ENCODE measurements around the gene MPHOSPH8. TPM values are rescaled to one million over a fixed set of nuclear protein-coding genes. Genes with fewer than 3 reads are reported as not detected.

Gene MPHOSPH8
- total RNA-seq, 4 donors from 2014 or later = 28.7 to 35.1 (median 31.7) TPM

GRCh38 chr13:19597523-19597922 is 35.9 kb upstream of the MPHOSPH8 start:
- 85 to 94% methylated on average over 5 of the region's 5 CpGs for WGBS, 2 donors
- TF ChIP-seq POLR2A (IDR thresholded peaks at IDR 0.05) (no peak), CTCF (IDR thresholded peaks at IDR 0.05) (no peak)
- intact Hi-C loops (cut with DNase I) = no loop called here
- no peak overlapping the region for H3K27ac ChIP-seq
- no peaks in the 10 kb centered on the region for H3K9me3 ChIP-seq
- no peak for DNase-seq
- H3K4me3 ChIP-seq (replicated peaks in 1 of 3) = no peak overlapping the region
- no peaks in the 10 kb centered on the region for H3K27me3 ChIP-seq
- no peaks in the 10 kb centered on the region for H3K36me3 ChIP-seq
- H3K4me1 ChIP-seq = peaks cover 0 to 4% of the 10 kb centered on the region in 2 donors

GRCh38 chr13:19601749-19602725 is 31.4 kb upstream of the MPHOSPH8 start:
- peak; percentile 21 to 28 for DNase-seq
- Histone ChIP-seq H3K36me3 (no peaks in the 10 kb centered on the region), H3K27me3 (no peaks in the 10 kb centered on the region), H3K4me1 (peaks cover 0 to 5% of the 10 kb centered on the region in 2 donors), H3K9me3 (no peaks in the 10 kb centered on the region), H3K4me3 (replicated peaks in 1 of 3) (peak overlapping the region; percentile 20 to 45 (median 22)), H3K27ac (no peak overlapping the region)
- intact Hi-C loops (cut with DNase I) = no loop called here
- TF ChIP-seq CTCF (IDR thresholded peaks at IDR 0.05) (peak in 1 of 6 experiments; percentile 32), POLR2A (IDR thresholded peaks at IDR 0.05) (no peak)
- WGBS, 2 donors = 0 to 6% methylated on average over 4 to 19 of the region's 108 CpGs

DNA sequence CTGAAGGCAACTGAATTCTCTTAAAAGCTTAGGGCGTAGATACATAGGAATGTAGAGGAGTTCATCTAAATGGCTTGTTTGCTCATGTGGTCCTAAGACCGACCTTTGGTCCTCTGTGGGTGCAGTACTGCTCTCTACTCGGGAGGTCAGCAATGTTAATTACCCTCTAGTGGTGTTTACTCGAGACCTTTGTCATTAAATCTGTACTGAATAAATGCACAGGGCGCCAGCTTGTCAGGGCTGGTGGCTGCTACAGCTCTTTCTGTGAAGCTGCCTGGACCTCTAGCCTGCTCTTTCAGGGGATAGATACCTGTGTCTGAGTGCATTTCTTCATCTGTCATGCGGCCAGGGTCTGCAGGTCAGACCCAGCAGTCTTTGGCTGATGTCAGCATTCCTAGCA is 29.2 kb upstream of the MPHOSPH8 start:
- H3K36me3 ChIP-seq = no peaks in the 10 kb centered on the region
- no peak overlapping the region for H3K27ac ChIP-seq
- 86 to 97% methylated on average over 5 to 6 of the region's 6 CpGs for WGBS, 2 donors
- H3K27me3 ChIP-seq = no peaks in the 10 kb centered on the region
- H3K4me3 ChIP-seq (replicated peaks in 1 of 3) = no peak overlapping the region
- peaks cover 0 to 5% of the 10 kb centered on the region in 2 donors for H3K4me1 ChIP-seq
- H3K9me3 ChIP-seq = no peaks in the 10 kb centered on the region
- no peak for DNase-seq
- TF ChIP-seq POLR2A (IDR thresholded peaks at IDR 0.05) (no peak), CTCF (IDR thresholded peaks at IDR 0.05) (no peak)
- intact Hi-C loops (cut with DNase I) = no loop called here

DNA sequence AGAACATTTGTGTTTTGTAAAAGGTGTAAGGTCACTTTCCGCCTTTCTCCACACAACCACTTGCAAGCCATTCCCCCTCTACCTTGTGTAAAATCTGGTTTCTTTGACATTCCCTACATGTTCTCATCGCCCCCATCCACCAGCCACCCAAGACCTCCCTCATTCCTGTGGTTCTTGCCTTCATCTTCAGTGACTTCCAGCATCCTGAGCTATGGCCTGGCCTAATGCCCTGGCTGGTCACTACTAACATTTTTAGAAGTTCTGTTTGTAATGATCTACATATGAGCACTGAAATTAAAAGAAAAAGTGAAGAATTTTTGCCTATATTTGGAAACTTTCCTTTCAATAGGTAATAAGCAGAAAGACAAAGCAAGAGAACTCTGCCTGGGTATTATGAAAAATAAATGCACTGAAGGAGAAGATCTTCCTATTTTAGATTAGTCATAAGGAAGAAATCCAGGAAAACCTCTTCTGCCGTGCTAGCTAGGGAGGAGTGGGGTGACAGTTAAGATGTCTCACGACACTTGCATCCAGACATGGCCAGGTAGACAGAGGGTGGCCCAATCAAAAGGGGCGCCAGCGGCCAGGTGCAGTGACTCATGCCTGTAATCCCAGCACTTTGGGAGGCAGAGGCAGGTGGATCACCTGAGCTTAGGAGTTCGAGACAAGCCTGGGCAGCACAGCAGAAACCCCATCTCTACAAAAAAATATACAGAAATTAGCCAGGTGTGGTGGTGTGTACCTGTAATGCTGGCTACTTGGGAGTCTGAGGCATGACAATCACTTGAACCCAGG is 28.1 kb upstream of the MPHOSPH8 start:
- Histone ChIP-seq H3K36me3 (no peaks in the 10 kb centered on the region), H3K27ac (no peak overlapping the region), H3K27me3 (no peaks in the 10 kb centered on the region), H3K9me3 (no peaks in the 10 kb centered on the region), H3K4me3 (replicated peaks in 1 of 3) (no peak overlapping the region), H3K4me1 (peaks cover 0 to 5% of the 10 kb centered on the region in 2 donors)
- no peak for DNase-seq
- 93 to 96% methylated on average over 7 of the region's 7 CpGs for WGBS, 2 donors
- TF ChIP-seq CTCF (IDR thresholded peaks at IDR 0.05) = no peak
- TF ChIP-seq POLR2A (IDR thresholded peaks at IDR 0.05) = no peak
- intact Hi-C loops (cut with DNase I) = no loop called here

Measured in thyroid gland (tissue), 4 donors.